A549 (cell line): ENCODE measurements around the gene PLA2G1B.

Experiments
- CTCF ChIP-seq: fragments of >200 bp; sonication (Bioruptor Twin); formaldehyde crosslinking; IDR thresholded peaks from 3 replicates; pipeline ENCODE4 v1.5.1; 2016
- NPAS2 ChIP-seq: fragments of 250-450 bp; sonication (Bioruptor Pico); IDR thresholded peaks from 2 replicates; pipeline ENCODE4 v1.8.0; 2022; ENCODE audit warnings: mild to moderate bottlenecking, moderate library complexity, borderline replicate concordance
- PHF8 ChIP-seq: fragments of 200-600 bp; sonication (generic); IDR thresholded peaks from 2 replicates; pipeline ENCODE4 v1.6.1; 2016; ENCODE audit warnings: low read depth, mild to moderate bottlenecking, antibody characterized with exemption, moderate library complexity, borderline replicate concordance
- POLR2A ChIP-seq: IDR thresholded peaks from 2 replicates; pipeline ENCODE4 v1.6.1; 2012; ENCODE audit warnings: mild to moderate bottlenecking, low read length
- RFX5 ChIP-seq: fragments of 450-650 bp; IDR thresholded peaks from 2 replicates; pipeline ENCODE4 v1.7.1; 2014; ENCODE audit warnings: antibody characterized with exemption, mild to moderate bottlenecking, moderate library complexity
- TF ChIP-seq, protein P1 (sequence below): IDR thresholded peaks from 2 replicates; pipeline ENCODE4 v1.6.1; 2012; ENCODE audit warnings: low read depth, borderline replicate concordance

DNA sequence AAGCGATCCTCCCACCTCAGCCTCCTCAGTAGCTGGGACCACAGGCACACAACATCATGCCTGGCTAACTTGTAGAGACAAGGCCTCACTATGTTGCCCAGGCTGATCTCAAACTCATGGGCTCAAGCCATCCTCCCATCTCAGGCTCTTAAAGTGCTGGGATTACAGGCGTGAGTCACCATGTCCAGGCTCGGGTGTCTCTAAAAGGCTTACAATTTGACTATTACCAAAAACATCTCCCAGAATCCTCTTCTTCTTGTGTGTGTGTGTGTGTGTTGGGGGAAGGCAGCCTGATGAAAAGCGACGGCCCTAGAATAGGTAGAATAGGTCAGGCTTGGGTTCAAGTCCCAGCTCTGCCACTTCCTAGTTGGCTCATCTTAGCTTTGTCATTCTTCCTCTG is 24.5 kb upstream of the PLA2G1B start:
- TF ChIP-seq, protein P1, sequence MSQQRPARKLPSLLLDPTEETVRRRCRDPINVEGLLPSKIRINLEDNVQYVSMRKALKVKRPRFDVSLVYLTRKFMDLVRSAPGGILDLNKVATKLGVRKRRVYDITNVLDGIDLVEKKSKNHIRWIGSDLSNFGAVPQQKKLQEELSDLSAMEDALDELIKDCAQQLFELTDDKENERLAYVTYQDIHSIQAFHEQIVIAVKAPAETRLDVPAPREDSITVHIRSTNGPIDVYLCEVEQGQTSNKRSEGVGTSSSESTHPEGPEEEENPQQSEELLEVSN, result no peak
- TF ChIP-seq CTCF (no peak), NPAS2 (CRISPR knock-in tag) (no peak), RFX5 (no peak), POLR2A (no peak), PHF8 (no peak)
